C1 segment of cervical spinal cord (tissue), 14 donors: ENCODE data around the gene PSG3.
A peak's percentile ranks its signal among the peaks of the same experiment; 100 is the strongest.
"Not testable (repeated sequence)": the region's sequence is repeated elsewhere in the genome, so short reads cannot be mapped to it uniquely, and the experiment has no call there.

Source experiments
- DNase-seq, 14 donors: peaks; one replicate each; lab custom pipeline; 2025; lab: John Stamatoyannopoulos, UW

Gene PSG3

GRCh38 chr19:42740381-42740780 is at the start of gene PSG3:
TSS of gene PSG3 (minus strand) at chr19:42740481. CDS start at chr19:42740384, 97 bp downstream.
- not testable (repeated sequence) for DNase-seq

GRCh38 chr19:42788766-42789165 is 48.5 kb upstream of the PSG3 start:
- not testable (repeated sequence) for DNase-seq

GRCh38 chr19:42787766-42788165 is 47.5 kb upstream of the PSG3 start:
- not testable (repeated sequence) for DNase-seq

- DNase-seq = peak in 10 of 14 donors; percentile 2 to 49 (median 22)
Observed at GRCh38 chr19:42776750-42777612, 36.7 kb upstream of the PSG3 start.

GRCh38 chr19:42774510-42775158 is 34.4 kb upstream of the PSG3 start:
- DNase-seq = not testable (repeated sequence)

GRCh38 chr19:42767319-42767718 is 27.0 kb upstream of the PSG3 start:
- not testable (repeated sequence) for DNase-seq

- DNase-seq = not testable (repeated sequence)
Observed at GRCh38 chr19:42766871-42767270, 26.6 kb upstream of the PSG3 start.

GRCh38 chr19:42764836-42765235 is 24.6 kb upstream of the PSG3 start:
- no peak for DNase-seq

- no peak for DNase-seq
Observed at GRCh38 chr19:42762789-42763188, 22.5 kb upstream of the PSG3 start.

GRCh38 chr19:42761924-42762295 is 21.6 kb upstream of the PSG3 start:
- not testable (repeated sequence) for DNase-seq

GRCh38 chr19:42760954-42761923 is 21.0 kb upstream of the PSG3 start:
- peak in 1 of 14 donors; percentile 26 for DNase-seq

GRCh38 chr19:42758667-42759066 is 18.4 kb upstream of the PSG3 start:
- DNase-seq = not testable (repeated sequence)

GRCh38 chr19:42752246-42752645 is 12.0 kb upstream of the PSG3 start:
- not testable (repeated sequence) for DNase-seq

- peak in 2 of 14 donors; percentile 0 to 1 for DNase-seq
Observed at GRCh38 chr19:42741726-42742607, 1.7 kb upstream of the PSG3 start.

GRCh38 chr19:42737581-42738011 is 2.7 kb downstream of the PSG3 start:
- DNase-seq = not testable (repeated sequence)

GRCh38 chr19:42728341-42728740 is 11.9 kb downstream of the PSG3 start:
- DNase-seq = not testable (repeated sequence)

- DNase-seq = not testable (repeated sequence)
Observed at GRCh38 chr19:42714000-42714399, 26.3 kb downstream of the PSG3 start.

- not testable (repeated sequence) for DNase-seq
Observed at GRCh38 chr19:42712753-42713152, 27.5 kb downstream of the PSG3 start.

- not testable (repeated sequence) for DNase-seq
Observed at GRCh38 chr19:42710986-42711385, 29.3 kb downstream of the PSG3 start.

- no peak for DNase-seq
Observed at GRCh38 chr19:42697884-42698283, 42.4 kb downstream of the PSG3 start.
